HepG2 (cell line): Measurements from ENCODE around the gene CLDN9. TPM values are rescaled to one million over a fixed set of nuclear protein-coding genes. Genes with fewer than 3 reads are reported as not detected.

Experiments used
- LBX2 ChIP-seq: sonication (generic); formaldehyde crosslinking; IDR thresholded peaks from 2 replicates; pipeline ENCODE4 v1.5.0; 2020; ENCODE audit warnings: missing genetic modification reagents, mild to moderate bottlenecking, borderline replicate concordance
- MEIS1 ChIP-seq: sonication (generic); formaldehyde crosslinking; IDR thresholded peaks from 2 replicates; pipeline ENCODE4 v1.9.0; 2021; ENCODE audit warnings: mild to moderate bottlenecking, missing genetic modification reagents, moderate library complexity, borderline replicate concordance
- NBN ChIP-seq: fragments of 450-650 bp; conservative IDR thresholded peaks from 2 replicates; pipeline ENCODE4 v1.6.1; 2017
- PHF5A ChIP-seq: IDR thresholded peaks from one replicate; pipeline ENCODE4 v1.6.1; 2018; ENCODE audit warnings: low read depth, missing genetic modification reagents; ENCODE audit not compliant: unreplicated experiment
- POLR2A ChIP-seq, 2 experiments: IDR thresholded peaks; 2 replicates each; pipeline ENCODE4 v1.6.1; 2011; ENCODE audit warnings: low read depth in 2 of 2, low read length in 2 of 2, mild to moderate bottlenecking in 1 of 2, moderate library complexity in 1 of 2; ENCODE audit not compliant: insufficient read depth in 1 of 2
- ZEB1 ChIP-seq: IDR thresholded peaks from 2 replicates; pipeline ENCODE4 v1.6.1; 2012; ENCODE audit warnings: mild to moderate bottlenecking, low read depth, inconsistent platforms; ENCODE audit not compliant: insufficient replicate concordance
- ZNF44 ChIP-seq: sonication (generic); formaldehyde crosslinking; IDR thresholded peaks from 2 replicates; pipeline ENCODE4 v1.5.1; 2020; ENCODE audit warnings: mild to moderate bottlenecking, missing genetic modification reagents
- ZNF513 ChIP-seq: sonication (generic); formaldehyde crosslinking; conservative IDR thresholded peaks from 2 replicates; pipeline ENCODE4 v1.5.0; 2020; ENCODE audit warnings: missing genetic modification reagents
- ZNF672 ChIP-seq: sonication (generic); formaldehyde crosslinking; IDR thresholded peaks from 2 replicates; pipeline ENCODE4 v1.8.1; 2022; ENCODE audit warnings: missing genetic modification reagents
- ZXDC ChIP-seq: sonication (generic); formaldehyde crosslinking; IDR thresholded peaks from 2 replicates; pipeline ENCODE4 v1.5.0; 2020; ENCODE audit warnings: mild to moderate bottlenecking, missing genetic modification reagents
- polyA plus RNA-seq, 8 experiments: library from polyadenylated mRNA; depleted of rRNA in 3 of 8; stranded (reverse) in 7 of 8; unstranded in 1 of 8; fragments of >200 nt; fragmentation: Illumina TruSeq in 4 of 8; extraction: Trizol in 4 of 8; gene quantifications; 2 replicates each; pipeline versions ENCODE4 v1.2.1 to v1.2.3, GENCODE V29; 2011 to 2016; ENCODE audit warnings: low read depth in 4 of 8, missing spikeins in 1 of 8, mixed read lengths in 1 of 8; ENCODE audit not compliant: insufficient read depth in 1 of 8
- total RNA-seq, 5 experiments: library from RNA; depleted of rRNA; stranded (reverse); fragments of >200 nt; fragmentation: Illumina TruSeq; extraction: Trizol; gene quantifications; 2 replicates each; pipeline ENCODE4 v1.2.3, GENCODE V29; 2016; ENCODE audit warnings: low read depth in 1 of 5
- TF ChIP-seq, protein P1 (sequence below): IDR thresholded peaks from 2 replicates; pipeline ENCODE4 v1.6.1; 2016; ENCODE audit warnings: low read depth, missing genetic modification reagents, missing compliant biosample characterization
- TF ChIP-seq, protein P2 (sequence below): sonication (generic); formaldehyde crosslinking; IDR thresholded peaks from 2 replicates; pipeline ENCODE4 v1.4.0; 2020; ENCODE audit warnings: missing genetic modification reagents, low read depth, mild to moderate bottlenecking, borderline replicate concordance
- TF ChIP-seq, protein P3 (sequence below): sonication (generic); formaldehyde crosslinking; IDR thresholded peaks from 2 replicates; pipeline ENCODE4 v1.4.0; 2020; ENCODE audit warnings: missing genetic modification reagents
- TF ChIP-seq, protein P4 (sequence below): sonication (generic); formaldehyde crosslinking; IDR thresholded peaks from 2 replicates; pipeline ENCODE4 v1.5.1; 2020; ENCODE audit warnings: missing genetic modification reagents, mild to moderate bottlenecking, borderline replicate concordance

Gene CLDN9
- total and polyA plus RNA-seq, 2 of the 13 experiments (the other 11 are each of a cell fraction or from before 2014, with no cell fraction given), result 0.15 to 0.26 TPM

DNA sequence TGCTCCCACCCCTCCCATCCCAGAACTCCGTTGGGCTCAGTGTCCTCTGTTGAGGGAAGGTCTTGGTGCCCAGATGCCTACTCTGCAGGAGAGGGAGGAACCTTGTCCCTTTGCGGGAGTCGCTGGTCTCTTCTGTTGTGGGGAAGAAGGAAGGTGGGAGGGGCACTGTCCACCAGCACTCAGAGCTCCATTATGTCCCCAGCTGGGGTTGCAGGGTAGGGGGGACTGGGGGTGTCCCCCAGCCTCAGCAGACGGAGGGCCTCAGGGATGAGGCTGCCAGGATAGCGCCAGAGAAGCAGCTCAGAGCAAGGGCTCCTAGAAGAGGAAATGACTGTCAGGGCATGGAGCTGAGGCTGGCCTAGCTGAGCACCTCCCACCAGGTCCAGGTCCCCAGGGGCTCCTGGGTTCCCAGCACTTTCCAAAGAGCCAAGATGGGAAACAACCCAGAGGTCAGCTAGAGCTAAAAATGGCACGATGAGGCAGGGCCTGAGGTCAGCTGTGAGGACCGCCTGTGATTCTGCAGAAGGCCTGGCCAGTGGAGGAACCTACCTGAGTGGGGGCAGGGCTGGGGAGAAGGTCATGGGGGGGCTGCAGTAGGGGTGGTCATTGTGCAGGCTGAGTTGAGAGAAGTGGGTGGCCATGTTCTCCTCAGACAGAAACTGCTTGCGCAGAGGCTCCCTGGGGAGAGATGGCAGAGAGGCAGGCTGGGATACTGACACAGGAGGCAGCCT lies 10.1 kb downstream of the CLDN9 start (continued):
- TF ChIP-seq PHF5A (CRISPR knock-in tag), result no peak
- TF ChIP-seq ZEB1, result peak; percentile 46
- TF ChIP-seq, protein P1, sequence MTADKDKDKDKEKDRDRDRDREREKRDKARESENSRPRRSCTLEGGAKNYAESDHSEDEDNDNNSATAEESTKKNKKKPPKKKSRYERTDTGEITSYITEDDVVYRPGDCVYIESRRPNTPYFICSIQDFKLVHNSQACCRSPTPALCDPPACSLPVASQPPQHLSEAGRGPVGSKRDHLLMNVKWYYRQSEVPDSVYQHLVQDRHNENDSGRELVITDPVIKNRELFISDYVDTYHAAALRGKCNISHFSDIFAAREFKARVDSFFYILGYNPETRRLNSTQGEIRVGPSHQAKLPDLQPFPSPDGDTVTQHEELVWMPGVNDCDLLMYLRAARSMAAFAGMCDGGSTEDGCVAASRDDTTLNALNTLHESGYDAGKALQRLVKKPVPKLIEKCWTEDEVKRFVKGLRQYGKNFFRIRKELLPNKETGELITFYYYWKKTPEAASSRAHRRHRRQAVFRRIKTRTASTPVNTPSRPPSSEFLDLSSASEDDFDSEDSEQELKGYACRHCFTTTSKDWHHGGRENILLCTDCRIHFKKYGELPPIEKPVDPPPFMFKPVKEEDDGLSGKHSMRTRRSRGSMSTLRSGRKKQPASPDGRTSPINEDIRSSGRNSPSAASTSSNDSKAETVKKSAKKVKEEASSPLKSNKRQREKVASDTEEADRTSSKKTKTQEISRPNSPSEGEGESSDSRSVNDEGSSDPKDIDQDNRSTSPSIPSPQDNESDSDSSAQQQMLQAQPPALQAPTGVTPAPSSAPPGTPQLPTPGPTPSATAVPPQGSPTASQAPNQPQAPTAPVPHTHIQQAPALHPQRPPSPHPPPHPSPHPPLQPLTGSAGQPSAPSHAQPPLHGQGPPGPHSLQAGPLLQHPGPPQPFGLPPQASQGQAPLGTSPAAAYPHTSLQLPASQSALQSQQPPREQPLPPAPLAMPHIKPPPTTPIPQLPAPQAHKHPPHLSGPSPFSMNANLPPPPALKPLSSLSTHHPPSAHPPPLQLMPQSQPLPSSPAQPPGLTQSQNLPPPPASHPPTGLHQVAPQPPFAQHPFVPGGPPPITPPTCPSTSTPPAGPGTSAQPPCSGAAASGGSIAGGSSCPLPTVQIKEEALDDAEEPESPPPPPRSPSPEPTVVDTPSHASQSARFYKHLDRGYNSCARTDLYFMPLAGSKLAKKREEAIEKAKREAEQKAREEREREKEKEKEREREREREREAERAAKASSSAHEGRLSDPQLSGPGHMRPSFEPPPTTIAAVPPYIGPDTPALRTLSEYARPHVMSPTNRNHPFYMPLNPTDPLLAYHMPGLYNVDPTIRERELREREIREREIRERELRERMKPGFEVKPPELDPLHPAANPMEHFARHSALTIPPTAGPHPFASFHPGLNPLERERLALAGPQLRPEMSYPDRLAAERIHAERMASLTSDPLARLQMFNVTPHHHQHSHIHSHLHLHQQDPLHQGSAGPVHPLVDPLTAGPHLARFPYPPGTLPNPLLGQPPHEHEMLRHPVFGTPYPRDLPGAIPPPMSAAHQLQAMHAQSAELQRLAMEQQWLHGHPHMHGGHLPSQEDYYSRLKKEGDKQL, result no peak
- TF ChIP-seq ZNF513 (CRISPR knock-in tag), result no peak
- TF ChIP-seq NBN, result no peak
- TF ChIP-seq ZXDC (CRISPR knock-in tag), result no peak
- peak; percentile 31; the same call in 1 of the 2 replicates for TF ChIP-seq LBX2 (CRISPR knock-in tag)
- no peak for TF ChIP-seq ZNF672 (CRISPR knock-in tag)
- no peak for TF ChIP-seq MEIS1 (CRISPR knock-in tag)
- no peak for TF ChIP-seq ZNF44 (CRISPR knock-in tag)
- TF ChIP-seq, protein P2, sequence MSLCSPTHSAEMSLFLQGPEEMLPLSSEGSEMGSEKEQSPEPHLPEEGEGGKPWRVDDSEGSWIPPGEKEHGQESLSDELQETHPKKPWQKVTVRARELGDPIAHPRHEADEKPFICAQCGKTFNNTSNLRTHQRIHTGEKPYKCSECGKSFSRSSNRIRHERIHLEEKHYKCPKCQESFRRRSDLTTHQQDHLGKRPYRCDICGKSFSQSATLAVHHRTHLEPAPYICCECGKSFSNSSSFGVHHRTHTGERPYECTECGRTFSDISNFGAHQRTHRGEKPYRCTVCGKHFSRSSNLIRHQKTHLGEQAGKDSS (CRISPR knock-in tag), result peak; percentile 68
- peak; percentile 41 to 71; a peak in 3 of 4 replicates for TF ChIP-seq POLR2A (IDR thresholded peaks at IDR 0.05; ENCODE audit: insufficient read depth in 1 of 2, low read depth in 2 of 2, low read length in 2 of 2)
- TF ChIP-seq, protein P3, sequence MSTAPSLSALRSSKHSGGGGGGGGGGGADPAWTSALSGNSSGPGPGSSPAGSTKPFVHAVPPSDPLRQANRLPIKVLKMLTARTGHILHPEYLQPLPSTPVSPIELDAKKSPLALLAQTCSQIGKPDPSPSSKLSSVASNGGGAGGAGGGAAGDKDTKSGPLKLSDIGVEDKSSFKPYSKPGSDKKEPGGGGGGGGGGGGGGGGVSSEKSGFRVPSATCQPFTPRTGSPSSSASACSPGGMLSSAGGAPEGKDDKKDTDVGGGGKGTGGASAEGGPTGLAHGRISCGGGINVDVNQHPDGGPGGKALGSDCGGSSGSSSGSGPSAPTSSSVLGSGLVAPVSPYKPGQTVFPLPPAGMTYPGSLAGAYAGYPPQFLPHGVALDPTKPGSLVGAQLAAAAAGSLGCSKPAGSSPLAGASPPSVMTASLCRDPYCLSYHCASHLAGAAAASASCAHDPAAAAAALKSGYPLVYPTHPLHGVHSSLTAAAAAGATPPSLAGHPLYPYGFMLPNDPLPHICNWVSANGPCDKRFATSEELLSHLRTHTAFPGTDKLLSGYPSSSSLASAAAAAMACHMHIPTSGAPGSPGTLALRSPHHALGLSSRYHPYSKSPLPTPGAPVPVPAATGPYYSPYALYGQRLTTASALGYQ, result no peak
- TF ChIP-seq, protein P4, sequence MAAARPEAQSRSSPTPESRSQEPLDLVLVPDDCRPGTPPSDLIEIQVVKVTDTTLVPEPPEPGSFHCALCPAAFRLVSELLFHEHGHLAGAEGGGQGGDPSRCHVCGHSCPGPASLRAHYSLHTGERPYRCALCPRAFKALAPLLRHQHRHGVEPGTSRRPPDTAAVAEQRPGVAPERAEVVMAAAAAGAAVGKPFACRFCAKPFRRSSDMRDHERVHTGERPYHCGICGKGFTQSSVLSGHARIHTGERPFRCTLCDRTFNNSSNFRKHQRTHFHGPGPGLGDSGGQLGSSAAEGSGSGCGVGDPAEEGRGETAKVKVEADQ, result no peak; the same call in 1 of the 2 replicates
